ENCODE measurements around the gene TUBGCP6.

Gene TUBGCP6

GRCh38 chr22:50267591-50268390, 23.0 kb upstream of the TUBGCP6 start:
- H3K27me3 ChIP-seq (ENCODE audit: control insufficient read depth, insufficient read depth, low read length) = peaks cover 32% of the 10 kb centered on the region
- H3K4me1 ChIP-seq (ENCODE audit: control insufficient read depth, insufficient read depth, low read length) = peaks cover 3% of the 10 kb centered on the region
- peak overlapping the region; percentile 26 for H3K4me3 ChIP-seq (ENCODE audit: low read depth, low read length)
- no peaks in the 10 kb centered on the region for H3K9me3 ChIP-seq (ENCODE audit: control insufficient read depth, insufficient read depth, low read length)
- no peak overlapping the region for H3K9ac ChIP-seq (ENCODE audit: low read depth, low read length)
- H3K36me3 ChIP-seq (ENCODE audit: control insufficient read depth, insufficient read depth, low read length) = no peaks in the 10 kb centered on the region

DNA sequence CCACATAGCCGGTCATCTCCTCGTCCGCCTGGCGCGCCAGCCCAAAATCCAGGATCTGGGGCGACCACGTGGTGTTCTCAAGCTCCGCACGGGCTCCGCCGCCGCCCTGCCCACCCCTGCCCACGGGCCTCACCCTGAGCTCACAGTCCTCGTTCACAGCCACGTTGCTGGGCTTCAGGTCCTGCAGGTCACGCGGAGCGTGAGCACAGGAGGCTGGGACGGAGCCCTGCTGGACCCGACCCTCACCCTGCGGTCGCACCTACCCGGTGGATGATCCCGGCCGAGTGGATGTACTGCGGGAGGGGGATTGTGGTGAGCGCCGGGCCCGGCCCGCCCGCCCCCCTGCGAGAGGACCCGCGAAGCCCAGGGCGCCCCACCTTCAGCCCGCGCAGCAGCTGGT, 22.2 kb upstream of the TUBGCP6 start:
- H3K4me1 ChIP-seq (ENCODE audit: control insufficient read depth, insufficient read depth, low read length) = peaks cover 10% of the 10 kb centered on the region
- peaks cover 32% of the 10 kb centered on the region for H3K27me3 ChIP-seq (ENCODE audit: control insufficient read depth, insufficient read depth, low read length)
- H3K9ac ChIP-seq (ENCODE audit: low read depth, low read length) = no peak overlapping the region

DNA sequence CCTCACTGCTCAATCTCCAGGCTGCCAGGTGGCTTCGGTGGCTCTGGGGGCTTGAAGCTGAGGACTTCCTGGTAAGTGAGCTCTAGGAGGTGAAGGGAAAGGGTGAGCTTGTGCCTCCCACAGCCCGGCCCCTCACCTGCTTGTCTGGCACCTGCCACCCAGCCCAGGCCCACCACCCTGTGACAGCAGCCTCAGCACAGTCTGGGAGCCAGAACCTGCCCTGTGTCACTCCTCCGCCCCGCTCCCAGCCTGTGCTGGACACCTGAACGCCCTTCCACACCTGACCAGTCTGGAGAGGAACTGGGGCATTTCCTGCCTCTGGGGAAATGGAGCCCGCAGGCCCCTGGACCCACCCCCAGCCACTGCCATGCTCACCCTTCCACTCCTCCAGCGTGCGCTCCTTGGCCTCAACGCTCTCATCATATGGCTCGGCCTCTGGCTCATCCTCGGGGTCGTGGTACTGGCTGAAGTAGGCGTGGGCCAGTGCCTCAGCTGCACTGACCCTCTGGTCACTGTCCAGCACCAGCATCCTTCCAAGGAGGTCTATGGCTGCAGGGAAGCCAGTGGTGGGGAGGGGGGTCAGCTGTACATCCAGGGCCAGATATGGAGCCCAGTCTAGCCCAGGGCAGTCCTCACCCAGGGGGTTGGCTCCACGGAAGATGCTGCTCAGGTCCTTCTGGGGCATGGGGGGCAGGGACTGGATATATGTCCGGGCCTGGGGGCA, 20.3 kb upstream of the TUBGCP6 start:
- Histone ChIP-seq H3K9ac (ENCODE audit: low read depth, low read length) (no peak overlapping the region), H3K36me3 (ENCODE audit: control insufficient read depth, insufficient read depth, low read length) (no peaks in the 10 kb centered on the region), H3K27me3 (ENCODE audit: control insufficient read depth, insufficient read depth, low read length) (peaks cover 28% of the 10 kb centered on the region), H3K4me1 (ENCODE audit: control insufficient read depth, insufficient read depth, low read length) (peaks cover 11% of the 10 kb centered on the region), H3K9me3 (ENCODE audit: control insufficient read depth, insufficient read depth, low read length) (no peaks in the 10 kb centered on the region), H3K4me3 (ENCODE audit: low read depth, low read length) (no peak overlapping the region)

More for the DNA sequence above, 22.2 kb upstream of the TUBGCP6 start:
- H3K9me3 ChIP-seq (ENCODE audit: control insufficient read depth, insufficient read depth, low read length) = no peaks in the 10 kb centered on the region
- no peaks in the 10 kb centered on the region for H3K36me3 ChIP-seq (ENCODE audit: control insufficient read depth, insufficient read depth, low read length)
- peak overlapping the region; percentile 26 for H3K4me3 ChIP-seq (ENCODE audit: low read depth, low read length)

GRCh38 chr22:50264104-50264745, 19.4 kb upstream of the TUBGCP6 start:
- Histone ChIP-seq H3K4me1 (ENCODE audit: control insufficient read depth, insufficient read depth, low read length) (peaks cover 11% of the 10 kb centered on the region), H3K4me3 (ENCODE audit: low read depth, low read length) (no peak overlapping the region), H3K36me3 (ENCODE audit: control insufficient read depth, insufficient read depth, low read length) (no peaks in the 10 kb centered on the region), H3K9me3 (ENCODE audit: control insufficient read depth, insufficient read depth, low read length) (no peaks in the 10 kb centered on the region), H3K9ac (ENCODE audit: low read depth, low read length) (no peak overlapping the region), H3K27me3 (ENCODE audit: control insufficient read depth, insufficient read depth, low read length) (peaks cover 23% of the 10 kb centered on the region)

DNA sequence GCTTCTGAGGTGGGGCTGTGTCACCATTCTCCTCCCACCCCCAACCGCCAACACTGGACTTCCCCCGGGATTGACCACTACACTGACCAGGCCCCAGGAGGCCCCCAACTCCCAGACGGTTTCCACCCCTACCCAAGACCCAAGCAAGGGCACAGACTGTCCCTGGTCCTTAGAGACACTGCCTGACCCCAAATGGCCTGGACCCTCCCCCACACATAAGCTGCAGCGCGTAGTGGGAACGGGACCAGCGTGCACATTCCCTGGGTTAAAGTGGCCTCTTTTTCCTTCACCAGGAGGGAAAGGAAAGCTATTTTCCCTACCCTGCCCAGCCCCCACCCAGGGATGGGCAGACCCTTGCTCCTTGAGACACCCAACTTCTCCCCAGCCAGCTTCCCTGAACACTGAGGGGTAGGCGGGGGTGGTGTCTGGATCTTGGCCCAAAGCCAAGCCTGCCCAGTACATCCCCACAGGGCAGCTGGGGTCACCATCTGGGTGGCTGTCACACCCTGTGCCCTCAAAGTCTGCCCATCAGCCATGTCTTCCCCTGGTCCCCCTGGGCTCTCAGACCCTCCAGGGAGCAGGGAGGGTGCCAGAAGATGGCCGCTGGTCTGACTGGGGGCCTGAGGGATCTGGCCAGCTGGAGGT, 18.3 kb upstream of the TUBGCP6 start:
- Histone ChIP-seq H3K36me3 (ENCODE audit: control insufficient read depth, insufficient read depth, low read length) (no peaks in the 10 kb centered on the region), H3K9ac (ENCODE audit: low read depth, low read length) (no peak overlapping the region), H3K9me3 (ENCODE audit: control insufficient read depth, insufficient read depth, low read length) (no peaks in the 10 kb centered on the region), H3K27me3 (ENCODE audit: control insufficient read depth, insufficient read depth, low read length) (peaks cover 11% of the 10 kb centered on the region), H3K4me3 (ENCODE audit: low read depth, low read length) (no peak overlapping the region), H3K4me1 (ENCODE audit: control insufficient read depth, insufficient read depth, low read length) (peaks cover 11% of the 10 kb centered on the region)

- Histone ChIP-seq H3K4me3 (ENCODE audit: low read depth, low read length) (peak overlapping the region; percentile 37), H3K4me1 (ENCODE audit: control insufficient read depth, insufficient read depth, low read length) (peaks cover 11% of the 10 kb centered on the region), H3K9me3 (ENCODE audit: control insufficient read depth, insufficient read depth, low read length) (no peaks in the 10 kb centered on the region), H3K27me3 (ENCODE audit: control insufficient read depth, insufficient read depth, low read length) (peaks cover 10% of the 10 kb centered on the region), H3K36me3 (ENCODE audit: control insufficient read depth, insufficient read depth, low read length) (no peaks in the 10 kb centered on the region), H3K9ac (ENCODE audit: low read depth, low read length) (no peak overlapping the region)
Observed at GRCh38 chr22:50262460-50262911, 17.7 kb upstream of the TUBGCP6 start.

DNA sequence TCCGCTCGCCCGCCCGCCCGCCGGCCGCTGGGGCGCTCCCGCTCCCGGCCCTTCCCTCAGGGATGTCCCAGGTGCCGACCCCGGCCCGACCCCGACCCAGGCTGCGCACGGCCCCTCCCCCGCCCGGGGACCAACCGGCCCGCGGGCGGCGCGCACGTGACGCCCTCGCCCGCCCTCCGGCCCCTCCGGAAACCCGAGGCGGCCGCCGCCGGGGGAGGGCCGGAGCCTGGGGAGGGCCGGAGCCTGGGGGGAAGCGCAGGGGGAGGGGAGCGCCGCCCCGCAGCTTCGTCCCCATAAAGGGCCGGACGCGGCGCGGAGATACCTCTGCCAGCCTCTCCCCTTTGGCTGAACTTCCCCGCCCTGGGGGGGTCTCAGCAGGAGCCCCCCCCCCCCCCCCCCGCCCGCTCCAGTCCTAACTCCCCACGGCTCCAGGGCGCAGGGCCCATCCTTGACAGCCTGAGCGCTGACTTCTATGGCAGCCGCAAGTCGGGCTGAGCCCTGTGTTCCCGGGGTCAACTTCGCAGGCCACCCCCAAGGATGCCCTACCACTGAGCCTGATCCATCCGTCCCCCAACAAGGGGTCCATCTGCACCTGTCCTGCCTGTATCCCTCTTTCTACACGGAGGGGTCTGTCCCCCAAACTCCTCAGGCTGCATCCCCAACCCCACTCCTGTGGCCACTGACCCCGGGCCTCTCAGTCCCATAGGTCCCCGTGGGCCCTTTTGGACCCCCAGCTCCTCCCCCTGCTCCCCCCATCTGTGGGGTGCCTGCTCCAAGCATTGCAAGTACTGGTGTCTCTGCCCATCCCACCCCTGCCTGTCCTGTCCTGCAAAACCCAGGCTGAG, 17.0 kb upstream of the TUBGCP6 start, which contains the start of gene MAPK12:
TSS of gene MAPK12 (minus strand) at position 69 of the 845 bp plus-strand sequence. CDS start 174 bp downstream, outside the sequence.
- Histone ChIP-seq H3K9ac (ENCODE audit: low read depth, low read length) (peak within 1 kb of the TSS; percentile 47), H3K9me3 (ENCODE audit: control insufficient read depth, insufficient read depth, low read length) (no peaks in the 10 kb centered on the region), H3K27me3 (ENCODE audit: control insufficient read depth, insufficient read depth, low read length) (peaks cover 7% of the 10 kb centered on the region), H3K4me3 (ENCODE audit: low read depth, low read length) (peak within 1 kb of the TSS; percentile 63), H3K4me1 (ENCODE audit: control insufficient read depth, insufficient read depth, low read length) (peaks cover 11% of the 10 kb centered on the region), H3K36me3 (ENCODE audit: control insufficient read depth, insufficient read depth, low read length) (peaks cover 5% of the 10 kb centered on the region)

DNA sequence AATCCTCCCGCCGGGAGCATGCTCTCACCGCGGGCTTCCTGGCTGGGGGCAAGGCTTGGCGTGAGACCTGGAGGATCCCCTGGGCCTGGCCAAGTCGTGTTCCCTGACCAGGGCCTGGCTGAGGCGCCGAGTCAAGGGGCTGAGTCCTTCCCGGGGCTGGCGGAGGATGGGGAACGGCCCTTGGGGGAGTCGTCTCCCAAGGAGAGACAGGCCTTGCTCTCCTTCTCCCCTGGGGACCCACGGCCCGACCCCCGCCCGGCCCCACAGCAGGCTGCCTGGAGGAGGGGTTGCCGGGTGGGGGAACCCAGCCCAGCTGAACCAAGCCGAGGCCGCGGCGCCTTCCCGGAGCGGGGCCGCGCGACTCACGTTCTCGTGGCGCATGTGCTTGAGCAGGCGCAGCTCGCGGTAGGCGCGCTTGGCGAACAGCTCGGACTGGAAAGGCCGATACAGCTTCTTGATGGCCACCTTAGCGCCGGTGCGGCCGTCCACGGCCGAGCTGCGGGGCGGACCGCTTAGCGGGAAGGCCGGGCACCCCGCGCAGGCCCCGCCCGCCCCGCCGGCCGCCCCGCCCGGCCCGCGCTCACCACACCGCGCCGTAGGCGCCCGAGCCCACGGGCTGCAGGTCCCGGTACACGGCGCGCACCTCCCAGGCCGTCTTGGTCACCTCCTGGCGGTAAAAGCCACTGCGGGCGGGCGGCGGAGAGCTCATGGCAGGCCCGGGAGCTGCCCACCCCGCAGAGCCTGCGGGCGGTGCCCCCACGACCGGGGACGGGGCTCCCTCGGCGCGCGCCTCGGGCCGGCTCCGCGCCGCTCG, 16.2 kb upstream of the TUBGCP6 start:
- no peaks in the 10 kb centered on the region for H3K27me3 ChIP-seq (ENCODE audit: control insufficient read depth, insufficient read depth, low read length)
- peak overlapping the region; percentile 47 for H3K9ac ChIP-seq (ENCODE audit: low read depth, low read length)
- peak overlapping the region; percentile 63 for H3K4me3 ChIP-seq (ENCODE audit: low read depth, low read length)
- peaks cover 11% of the 10 kb centered on the region for H3K4me1 ChIP-seq (ENCODE audit: control insufficient read depth, insufficient read depth, low read length)
- H3K36me3 ChIP-seq (ENCODE audit: control insufficient read depth, insufficient read depth, low read length) = peaks cover 10% of the 10 kb centered on the region
- no peaks in the 10 kb centered on the region for H3K9me3 ChIP-seq (ENCODE audit: control insufficient read depth, insufficient read depth, low read length)

- Histone ChIP-seq H3K9me3 (ENCODE audit: control insufficient read depth, insufficient read depth, low read length) (no peaks in the 10 kb centered on the region), H3K9ac (ENCODE audit: low read depth, low read length) (peak overlapping the region; percentile 47), H3K27me3 (ENCODE audit: control insufficient read depth, insufficient read depth, low read length) (no peaks in the 10 kb centered on the region), H3K36me3 (ENCODE audit: control insufficient read depth, insufficient read depth, low read length) (peaks cover 13% of the 10 kb centered on the region), H3K4me1 (ENCODE audit: control insufficient read depth, insufficient read depth, low read length) (peaks cover 11% of the 10 kb centered on the region), H3K4me3 (ENCODE audit: low read depth, low read length) (peak overlapping the region; percentile 63)
Observed at GRCh38 chr22:50260434-50260800, 15.6 kb upstream of the TUBGCP6 start.

DNA sequence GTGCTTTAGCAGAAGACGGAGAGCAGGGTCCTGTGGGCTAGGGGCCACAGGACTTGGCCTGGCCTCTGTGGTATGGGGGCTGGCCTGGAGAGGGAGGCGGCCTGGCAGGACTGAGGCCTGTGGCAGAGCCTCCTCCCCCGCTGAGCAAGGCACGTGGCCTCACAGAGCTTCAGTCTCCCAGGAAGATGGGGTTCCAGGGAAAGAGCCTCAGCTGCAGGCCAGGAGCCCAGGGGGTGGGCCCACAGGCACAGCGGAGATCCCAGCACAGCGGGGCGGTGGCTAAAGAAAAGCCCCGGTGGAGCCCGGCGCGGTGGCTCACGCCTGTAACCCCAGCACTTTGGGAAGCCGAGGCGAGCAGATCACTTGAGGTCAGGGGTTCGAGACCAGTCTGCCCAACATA, 14.5 kb upstream of the TUBGCP6 start:
- Histone ChIP-seq H3K4me1 (ENCODE audit: control insufficient read depth, insufficient read depth, low read length) (peaks cover 11% of the 10 kb centered on the region), H3K9ac (ENCODE audit: low read depth, low read length) (no peak overlapping the region), H3K36me3 (ENCODE audit: control insufficient read depth, insufficient read depth, low read length) (peaks cover 22% of the 10 kb centered on the region), H3K27me3 (ENCODE audit: control insufficient read depth, insufficient read depth, low read length) (no peaks in the 10 kb centered on the region), H3K9me3 (ENCODE audit: control insufficient read depth, insufficient read depth, low read length) (no peaks in the 10 kb centered on the region), H3K4me3 (ENCODE audit: low read depth, low read length) (no peak overlapping the region)

Measured in iPS-15b (cell line).